HG03432 (cell line): ENCODE results near the gene MAFG.

ENCODE experiments used
- ATAC-seq: cut with Tn5 transposase; IDR thresholded peaks from one replicate; pipeline ENCODE4 v1.9.1; 2021; ENCODE audit warnings: mild to moderate bottlenecking, moderate library complexity; ENCODE audit not compliant: unreplicated experiment

MAFG gene

DNA sequence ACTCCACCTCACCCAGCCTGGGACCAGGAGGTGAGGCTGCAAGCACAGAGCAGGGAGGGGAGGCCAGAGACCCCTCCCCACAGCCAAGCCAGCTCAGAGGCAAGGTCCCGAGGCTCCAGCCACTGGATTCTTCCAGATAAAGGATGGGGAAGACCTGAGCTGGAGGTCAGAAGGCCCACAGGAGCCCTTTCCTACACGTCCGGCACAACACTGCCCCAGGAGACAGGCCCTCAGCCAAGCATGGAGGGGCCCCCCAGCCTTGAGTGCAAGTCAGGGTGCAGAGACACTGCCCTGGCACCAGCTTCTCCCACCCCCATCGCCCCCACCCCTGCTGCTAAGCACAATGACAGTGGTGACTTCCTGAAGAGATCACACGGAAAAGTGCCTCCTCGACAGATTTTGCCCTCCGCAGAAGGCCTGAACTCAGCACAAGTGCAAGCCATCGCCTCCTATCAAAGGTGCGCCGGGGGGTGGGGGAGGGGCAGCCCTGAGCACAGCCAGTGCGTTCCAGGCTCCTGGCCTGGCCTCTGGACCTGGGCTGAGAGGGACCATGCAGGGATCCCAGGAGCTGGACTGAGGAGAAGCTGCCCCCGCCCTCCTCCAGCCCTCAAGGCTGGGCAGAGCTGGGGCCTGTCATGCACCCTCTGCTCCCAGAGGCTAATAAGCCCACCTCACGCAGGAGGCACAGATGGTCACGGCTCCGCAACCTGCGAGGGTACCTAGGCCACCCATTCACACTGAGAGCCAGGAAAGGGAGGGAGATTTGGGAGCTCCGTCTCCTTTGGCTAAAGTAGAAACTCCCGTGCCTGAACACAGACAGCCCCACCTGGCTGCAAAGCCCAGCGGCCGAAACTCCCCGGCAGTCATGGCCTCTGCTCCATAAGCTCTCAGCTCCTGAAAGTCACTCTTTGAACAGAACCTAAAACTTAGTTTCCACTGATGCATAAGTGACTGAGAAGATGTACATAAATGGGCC lies 2.7 kb downstream of the MAFG start:
- no peak for ATAC-seq

DNA sequence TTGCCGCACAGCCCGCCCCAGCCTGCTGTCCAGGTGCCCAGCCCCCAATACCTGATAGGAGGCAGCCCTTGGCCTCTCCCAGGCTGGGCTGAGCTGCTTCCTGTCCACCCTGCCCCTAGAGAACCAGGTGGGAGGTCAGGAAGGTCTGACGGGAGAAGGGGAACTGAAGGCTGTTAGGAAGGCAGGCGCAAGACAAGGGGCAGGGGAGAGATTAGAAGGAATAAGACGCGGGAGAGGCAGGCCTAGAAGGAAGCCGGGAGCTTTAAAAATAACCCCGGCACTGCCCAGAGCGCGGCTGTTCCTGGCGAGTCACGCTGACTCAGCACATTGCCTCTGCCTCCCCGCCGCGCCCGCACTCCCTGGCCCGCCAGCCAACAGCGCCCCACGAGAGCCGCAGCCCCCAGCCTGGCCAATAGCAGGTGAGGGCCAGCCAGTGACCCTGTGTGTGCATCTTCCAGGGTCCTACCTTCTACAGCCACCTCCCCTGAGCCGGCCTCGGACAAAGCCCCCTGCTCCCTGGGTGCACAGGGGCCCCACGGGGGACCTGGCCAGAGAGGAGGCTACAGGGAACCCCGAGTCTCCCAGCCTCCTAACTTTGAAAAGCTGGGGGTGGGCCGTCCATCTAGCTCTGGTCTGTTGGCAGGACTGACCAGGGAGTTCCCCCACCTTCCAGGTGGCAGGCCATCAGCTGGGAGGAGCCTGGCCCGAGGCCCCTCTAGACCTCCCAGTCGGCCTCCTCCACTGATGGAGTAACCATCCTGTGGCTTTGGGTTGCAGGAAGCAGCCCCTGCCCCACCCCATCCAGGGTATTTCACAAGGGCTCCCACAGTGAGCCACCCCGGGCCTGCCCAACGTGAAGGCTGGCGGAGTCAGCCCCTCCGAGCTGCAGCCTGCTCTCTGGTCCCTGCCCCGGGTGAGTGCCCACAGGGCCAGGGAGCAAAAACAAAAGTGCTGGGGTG lies 4.0 kb downstream of the MAFG start:
- no peak for ATAC-seq

DNA sequence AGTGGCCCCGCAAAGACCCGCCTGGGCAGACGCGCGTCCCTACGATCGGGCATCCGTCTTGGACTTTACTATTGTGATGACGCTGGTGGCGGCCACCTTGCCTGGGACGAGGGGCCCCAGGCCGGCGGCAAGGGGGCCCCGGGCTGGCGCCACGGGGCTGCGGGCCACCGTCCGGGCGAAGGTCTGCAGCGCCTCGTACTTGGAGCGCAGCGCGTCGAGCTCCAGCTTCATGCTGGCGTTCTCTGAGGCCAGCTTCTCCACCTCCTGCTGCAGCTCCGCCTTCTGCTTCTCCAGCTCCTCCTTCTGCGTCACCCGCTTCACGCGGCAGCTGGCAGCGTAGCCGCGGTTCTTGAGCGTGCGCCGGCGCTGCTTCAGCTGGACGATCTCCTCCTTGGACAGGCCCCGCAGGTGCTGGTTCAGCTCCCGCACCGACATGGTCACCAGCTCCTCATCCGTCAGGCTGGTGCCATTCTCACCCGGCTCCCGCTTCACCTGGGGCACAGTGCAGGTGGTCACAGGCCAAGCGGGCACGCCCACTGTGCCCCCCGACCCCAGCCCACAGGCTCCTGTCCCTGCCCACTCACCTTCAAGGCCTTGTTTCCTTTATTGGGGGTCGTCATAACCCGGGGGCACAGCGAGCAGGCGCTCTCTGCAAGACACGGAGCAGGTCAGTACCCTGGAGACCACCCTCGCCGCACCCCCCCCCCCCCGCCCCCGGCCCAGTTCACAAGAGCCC lies 4.8 kb downstream of the MAFG start:
- ATAC-seq = no peak

DNA sequence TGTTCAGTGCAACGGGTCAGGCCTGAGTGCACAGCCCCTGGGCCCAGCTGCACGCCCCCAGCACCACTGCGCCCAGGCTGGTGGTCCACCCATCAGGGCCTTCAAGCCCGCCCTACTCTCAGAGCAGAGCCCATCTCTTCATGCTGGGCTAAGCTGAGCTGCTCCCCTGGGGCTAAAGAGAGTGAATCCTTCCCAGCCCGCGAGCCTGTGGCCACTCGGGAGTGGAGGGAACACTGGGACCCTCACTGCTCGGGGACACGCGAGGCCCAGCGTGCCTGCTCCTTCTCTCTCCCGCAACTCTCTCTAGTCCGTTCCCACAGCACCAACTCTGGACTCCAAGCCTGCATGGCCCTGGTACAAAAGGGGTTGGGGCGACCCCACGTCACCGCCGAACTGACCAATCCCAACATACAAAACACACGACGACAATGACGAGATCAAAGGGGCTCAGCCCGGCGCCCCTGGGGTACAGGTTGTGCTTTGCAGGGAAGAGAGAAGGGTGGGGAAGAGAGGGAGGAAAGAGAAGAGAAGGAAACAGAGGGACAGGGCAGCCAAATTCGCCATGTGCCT lies 5.5 kb downstream of the MAFG start:
- ATAC-seq = no peak

DNA sequence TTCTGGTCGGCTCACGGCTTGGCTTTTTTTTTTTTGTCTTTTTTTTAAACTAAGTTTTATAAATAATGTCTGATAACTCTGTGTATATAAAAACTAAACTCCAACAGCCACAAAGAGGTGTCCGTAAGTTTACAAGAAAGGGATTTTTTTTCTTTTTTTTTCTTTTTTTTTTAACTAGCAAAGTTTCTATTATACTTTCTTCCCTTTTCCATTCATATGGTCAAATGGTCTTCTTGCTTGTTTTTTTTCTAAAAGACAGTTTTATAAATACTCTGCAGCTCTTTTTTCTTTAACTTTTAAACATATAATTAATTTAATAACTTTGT lies 6.0 kb downstream of the MAFG start:
- no peak for ATAC-seq

- no peak for ATAC-seq
These were observed 6.7 kb downstream of the MAFG start for GRCh38 chr17:81920612-81921536.

GRCh38 chr17:81918832-81919545 lies 8.5 kb downstream of the MAFG start:
- no peak for ATAC-seq

- ATAC-seq = peak; percentile 8
These were observed 9.2 kb downstream of the MAFG start for GRCh38 chr17:81918333-81918669.

DNA sequence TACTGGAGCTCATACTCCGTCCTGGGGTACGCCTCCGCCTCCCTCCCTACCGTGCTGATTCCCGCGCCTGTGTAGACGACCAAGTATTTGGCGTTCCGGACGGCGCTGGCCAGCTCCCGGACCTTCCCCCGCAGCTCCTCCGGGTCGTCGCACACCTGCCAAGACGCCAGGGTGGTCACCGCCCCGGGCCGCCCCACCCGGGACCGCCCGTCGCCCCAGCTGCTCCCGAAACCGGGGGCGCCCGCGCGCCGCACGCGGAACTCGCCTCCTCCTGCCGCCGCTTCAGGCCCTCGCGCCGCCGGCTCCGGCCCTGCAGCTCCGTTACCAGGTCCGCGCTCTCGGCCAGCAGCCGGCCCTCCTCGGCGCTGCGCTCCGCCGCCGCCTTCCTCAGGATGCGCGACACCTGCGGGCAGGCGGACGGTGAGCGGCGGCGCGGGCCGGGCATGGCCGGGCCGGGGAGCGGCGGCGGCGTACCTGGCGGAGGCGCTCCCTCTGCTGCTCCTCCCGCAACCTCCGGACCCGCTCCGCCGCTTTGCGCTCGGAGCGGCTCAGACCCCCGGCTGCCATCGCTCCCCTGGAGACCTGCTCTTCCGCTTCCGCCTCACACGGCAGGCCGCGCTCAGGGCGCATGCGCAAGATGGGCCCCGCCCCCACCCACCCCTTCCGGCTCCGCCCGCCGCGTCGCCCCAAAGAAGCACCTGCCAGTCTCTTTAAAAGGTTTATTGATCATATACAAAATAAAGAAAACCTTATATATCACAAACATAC lies 9.8 kb downstream of the MAFG start, which contains the start of gene SIRT7:
Gene SIRT7, minus strand, starts transcription at position 612 of the 768 bp plus-strand sequence. Its CDS starts 45 bp downstream, at position 567.
- peak; percentile 59 for ATAC-seq

DNA sequence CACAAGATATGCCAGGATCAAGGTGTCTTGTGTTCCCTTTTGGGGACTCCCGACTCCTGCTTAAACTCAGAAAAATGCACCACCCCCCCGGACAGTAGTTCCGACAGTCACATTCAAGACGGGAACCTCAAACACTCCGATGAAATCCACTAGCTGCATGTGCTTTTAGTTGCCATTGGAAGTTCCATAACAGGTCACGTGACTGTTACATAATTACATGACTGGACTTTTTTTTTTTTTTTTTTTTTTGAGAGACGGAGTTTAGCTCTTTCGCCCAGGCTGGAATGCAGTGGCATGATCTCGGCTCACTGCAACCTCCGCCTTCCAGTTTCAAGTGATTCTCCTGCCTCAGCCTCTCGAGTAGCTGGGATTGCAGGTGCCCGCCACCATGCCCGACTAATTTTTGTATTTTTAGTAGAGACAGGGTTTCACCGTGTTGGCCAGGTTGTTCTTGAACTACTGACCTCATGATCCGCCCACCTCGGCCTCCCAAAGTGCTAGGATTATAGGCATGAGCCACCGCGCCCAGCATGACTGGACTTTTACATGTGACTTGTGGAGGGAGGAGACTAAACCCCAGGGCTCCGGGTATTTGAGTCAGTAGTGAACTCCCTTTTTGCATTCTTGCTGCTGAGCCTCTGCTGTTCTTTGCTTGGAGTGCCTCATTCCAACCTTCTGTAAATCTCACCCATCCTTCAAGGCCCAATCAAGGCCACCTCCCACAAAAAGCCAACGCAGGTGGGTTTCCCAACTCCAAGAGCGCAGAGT lies 11.1 kb downstream of the MAFG start:
- ATAC-seq = no peak

DNA sequence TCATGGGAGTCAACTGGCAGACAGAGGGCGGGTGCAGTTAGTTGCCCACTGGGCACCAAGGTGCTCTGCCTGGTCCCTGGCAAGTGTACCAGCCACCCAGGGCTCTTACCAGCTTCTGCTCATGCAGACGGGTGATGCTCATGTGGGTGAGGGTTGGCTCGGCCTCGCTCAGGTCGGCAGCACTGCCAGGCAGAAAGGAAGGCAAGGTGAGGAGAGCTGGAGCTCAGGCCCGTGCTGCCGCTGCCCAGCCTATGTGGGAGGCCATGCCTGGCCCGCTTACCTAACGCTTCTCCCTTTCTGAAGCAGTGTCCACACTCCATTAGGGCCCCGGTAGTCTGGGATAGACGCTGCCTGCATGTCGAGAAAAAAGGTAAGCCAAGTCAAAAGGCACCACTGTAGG lies 12.2 kb downstream of the MAFG start:
- no peak for ATAC-seq

GRCh38 chr17:81914103-81914850 lies 13.3 kb downstream of the MAFG start:
- no peak for ATAC-seq

DNA sequence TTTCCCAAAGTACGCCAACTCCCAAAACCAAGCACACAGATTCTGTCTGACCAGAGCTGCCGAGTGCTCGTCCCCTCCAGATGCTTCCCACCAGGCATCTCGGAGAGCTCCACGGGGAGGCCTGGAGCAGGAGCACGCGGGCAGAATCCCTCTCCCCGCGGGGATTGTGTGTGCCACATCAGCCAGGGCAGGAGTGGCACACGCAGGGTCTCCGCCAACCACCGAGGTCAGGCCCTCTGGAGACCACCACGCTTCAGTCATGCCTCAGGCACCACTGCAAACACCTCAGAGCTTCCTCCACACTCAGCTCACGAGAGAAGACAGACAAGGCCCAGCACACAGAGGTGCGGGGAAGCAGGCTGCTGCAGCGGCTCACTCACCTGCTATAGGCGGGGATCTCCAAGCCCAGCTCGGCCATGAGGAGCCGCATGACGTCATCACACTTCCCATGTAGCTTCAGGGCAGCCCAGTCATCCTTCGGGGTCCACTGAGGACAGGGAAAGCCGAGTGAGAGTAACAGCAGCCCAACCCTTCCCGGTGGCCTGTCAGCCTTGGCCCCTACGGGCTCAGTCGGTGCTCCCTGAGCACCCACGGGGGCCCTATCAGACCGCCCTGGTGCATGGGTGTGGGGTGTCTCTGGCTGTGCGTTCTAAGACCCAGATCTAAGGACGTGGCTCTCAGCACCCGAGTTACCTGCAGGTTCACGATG lies 14.0 kb downstream of the MAFG start:
- no peak for ATAC-seq

- no peak for ATAC-seq
These were observed 14.9 kb downstream of the MAFG start for GRCh38 chr17:81912441-81913309.

- ATAC-seq = no peak
These were observed 15.6 kb downstream of the MAFG start for GRCh38 chr17:81911969-81912368.
